ENCODE measurements around the gene DCAF17.

Gene DCAF17

GRCh38 chr2:171410101-171410500 lies 23.9 kb upstream of the DCAF17 start:
- no peak overlapping the region for H3K4me2 ChIP-seq
- no peaks in the 10 kb centered on the region for H4K20me1 ChIP-seq (ENCODE audit: insufficient read depth)
- no peak for TF ChIP-seq CTCF (conservative IDR thresholded peaks at IDR 0.05; ENCODE audit: low read depth, low read length)
- H3K27ac ChIP-seq: no peak overlapping the region
- H2AFZ ChIP-seq (ENCODE audit: low read depth): no peak overlapping the region
- peaks cover 32% of the 10 kb centered on the region for H3K4me1 ChIP-seq (ENCODE audit: low read depth, poor library complexity, severe bottlenecking)
- H3K27me3 ChIP-seq (ENCODE audit: insufficient read depth, low read depth): no peaks in the 10 kb centered on the region
- H3K4me3 ChIP-seq (IDR thresholded peaks at IDR 0.05; ENCODE audit: insufficient read depth, low read depth, low read length): no peak overlapping the region
- no peaks in the 10 kb centered on the region; the same call in 1 of the 2 replicates for H3K36me3 ChIP-seq (ENCODE audit: insufficient read depth)
- no peaks in the 10 kb centered on the region; the same call in 1 of the 2 replicates for H3K79me2 ChIP-seq (ENCODE audit: insufficient read depth, low read depth)
- no peak overlapping the region for H3K9ac ChIP-seq

DNA sequence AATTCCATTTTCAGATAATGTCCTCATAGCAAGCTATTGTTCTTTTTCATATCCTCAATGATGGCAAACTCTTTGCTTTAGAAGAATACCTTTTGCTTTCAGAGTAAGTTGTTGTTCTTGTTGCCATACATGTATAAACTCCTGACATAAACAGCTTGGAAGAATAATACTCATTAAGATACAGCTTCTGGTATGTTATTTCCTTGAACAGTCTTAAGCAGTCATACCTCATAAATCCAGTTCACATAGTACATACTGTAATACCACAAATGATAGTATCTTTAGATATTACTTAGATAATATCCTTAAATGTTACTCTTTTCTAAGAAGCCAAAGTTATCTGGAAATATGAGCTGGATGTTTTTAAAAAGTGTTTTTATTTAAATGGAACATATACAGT lies 23.4 kb upstream of the DCAF17 start:
- H3K4me2 ChIP-seq: no peak overlapping the region

DNA sequence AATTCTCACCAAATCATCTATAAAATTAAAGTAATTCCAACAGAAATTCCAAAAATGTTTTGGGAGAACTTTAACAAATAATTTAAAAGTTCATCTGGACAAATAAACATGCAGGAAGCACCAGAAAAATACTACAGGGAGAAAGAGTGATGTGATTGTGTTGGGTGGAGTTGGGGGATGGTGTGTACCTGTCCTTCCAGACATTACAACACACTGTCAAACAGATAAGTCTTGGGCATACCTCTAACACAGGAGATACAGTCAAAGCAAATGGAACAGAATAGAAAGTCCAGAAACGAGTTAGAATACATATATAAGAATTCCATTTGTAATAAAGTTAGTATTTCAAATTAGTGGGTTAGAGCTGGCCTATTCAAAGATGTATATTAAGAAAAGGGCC lies 22.8 kb upstream of the DCAF17 start:
- no peak overlapping the region for H3K4me3 ChIP-seq (IDR thresholded peaks at IDR 0.05; ENCODE audit: insufficient read depth, low read depth, low read length)
- H3K4me1 ChIP-seq (ENCODE audit: low read depth, poor library complexity, severe bottlenecking): peaks cover 24% of the 10 kb centered on the region
- no peak overlapping the region for H3K9ac ChIP-seq
- H3K27me3 ChIP-seq (ENCODE audit: insufficient read depth, low read depth): no peaks in the 10 kb centered on the region
- H3K79me2 ChIP-seq (ENCODE audit: insufficient read depth, low read depth): no peaks in the 10 kb centered on the region; the same call in 1 of the 2 replicates
- no peak overlapping the region for H2AFZ ChIP-seq (ENCODE audit: low read depth)
- H4K20me1 ChIP-seq (ENCODE audit: insufficient read depth): no peaks in the 10 kb centered on the region
- H3K4me2 ChIP-seq: no peak overlapping the region
- H3K27ac ChIP-seq: no peak overlapping the region
- no peak for TF ChIP-seq CTCF (conservative IDR thresholded peaks at IDR 0.05; ENCODE audit: low read depth, low read length)
- no peaks in the 10 kb centered on the region; the same call in 1 of the 2 replicates for H3K36me3 ChIP-seq (ENCODE audit: insufficient read depth)

More for the DNA sequence above, 23.4 kb upstream of the DCAF17 start:
- Histone ChIP-seq H3K4me3 (IDR thresholded peaks at IDR 0.05; ENCODE audit: insufficient read depth, low read depth, low read length) (no peak overlapping the region), H3K9ac (no peak overlapping the region), H3K27me3 (ENCODE audit: insufficient read depth, low read depth) (no peaks in the 10 kb centered on the region), H3K36me3 (ENCODE audit: insufficient read depth) (no peaks in the 10 kb centered on the region; the same call in 1 of the 2 replicates), H3K79me2 (ENCODE audit: insufficient read depth, low read depth) (no peaks in the 10 kb centered on the region; the same call in 1 of the 2 replicates), H3K27ac (no peak overlapping the region), H4K20me1 (ENCODE audit: insufficient read depth) (no peaks in the 10 kb centered on the region), H3K4me1 (ENCODE audit: low read depth, poor library complexity, severe bottlenecking) (peaks cover 27% of the 10 kb centered on the region), H2AFZ (ENCODE audit: low read depth) (no peak overlapping the region)
- TF ChIP-seq CTCF (conservative IDR thresholded peaks at IDR 0.05; ENCODE audit: low read depth, low read length): no peak

DNA sequence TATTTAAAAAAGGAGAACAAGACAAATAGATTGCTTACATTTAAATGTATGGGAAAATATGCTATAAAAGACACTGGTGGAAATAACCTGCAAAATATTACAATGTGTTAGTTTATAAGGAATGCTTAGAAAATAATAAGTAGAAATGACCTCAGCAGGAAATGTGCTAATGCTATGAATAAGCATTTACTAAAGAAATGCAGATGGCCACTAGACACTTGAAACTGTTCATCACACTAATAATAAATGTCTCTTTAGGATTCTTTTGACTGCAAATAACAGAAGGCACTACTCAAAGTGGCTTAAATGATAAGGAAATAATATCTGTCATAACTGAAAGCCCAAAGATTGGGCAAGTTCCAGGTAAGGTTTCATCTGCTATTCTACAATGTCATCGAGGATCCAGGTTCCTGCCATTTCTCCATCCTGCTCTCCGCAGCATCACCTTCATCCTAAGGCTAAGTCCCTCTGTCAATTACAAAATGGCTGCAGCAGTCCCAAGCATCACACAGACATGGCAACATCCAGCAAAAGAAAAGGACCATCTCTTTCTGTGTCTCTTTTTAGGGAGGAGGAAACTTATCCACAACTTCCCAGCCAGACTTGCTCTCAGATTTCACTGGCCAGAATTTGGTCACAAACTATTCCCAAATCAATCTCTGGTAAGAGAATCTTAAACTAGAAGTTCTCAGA lies 22.1 kb upstream of the DCAF17 start:
- Histone ChIP-seq H2AFZ (ENCODE audit: low read depth) (no peak overlapping the region), H3K9ac (no peak overlapping the region), H3K27ac (no peak overlapping the region), H3K4me1 (ENCODE audit: low read depth, poor library complexity, severe bottlenecking) (peaks cover 17% of the 10 kb centered on the region), H3K4me2 (no peak overlapping the region), H3K27me3 (ENCODE audit: insufficient read depth, low read depth) (no peaks in the 10 kb centered on the region), H3K4me3 (IDR thresholded peaks at IDR 0.05; ENCODE audit: insufficient read depth, low read depth, low read length) (no peak overlapping the region), H3K79me2 (ENCODE audit: insufficient read depth, low read depth) (no peaks in the 10 kb centered on the region; the same call in 1 of the 2 replicates), H4K20me1 (ENCODE audit: insufficient read depth) (no peaks in the 10 kb centered on the region), H3K36me3 (ENCODE audit: insufficient read depth) (no peaks in the 10 kb centered on the region; the same call in 1 of the 2 replicates)
- TF ChIP-seq CTCF (conservative IDR thresholded peaks at IDR 0.05; ENCODE audit: low read depth, low read length): no peak
